Measurements from ENCODE around the gene LPCAT1.

Gene LPCAT1

GRCh38 chr5:1419476-1420210 is 104.1 kb downstream of the LPCAT1 start:
- no peak for DNase-seq

GRCh38 chr5:1418921-1419280 is 104.9 kb downstream of the LPCAT1 start:
- DNase-seq: no peak

GRCh38 chr5:1418238-1418920 is 105.4 kb downstream of the LPCAT1 start:
- no peak for DNase-seq

- DNase-seq: no peak
These were observed 106.1 kb downstream of the LPCAT1 start for GRCh38 chr5:1417586-1418225.

GRCh38 chr5:1416856-1417469 is 106.8 kb downstream of the LPCAT1 start:
- DNase-seq: no peak

- DNase-seq: no peak
These were observed 108.0 kb downstream of the LPCAT1 start for GRCh38 chr5:1415626-1416360.

GRCh38 chr5:1415059-1415425 is 108.7 kb downstream of the LPCAT1 start:
- no peak for DNase-seq

- DNase-seq: peak; percentile 28
These were observed 109.3 kb downstream of the LPCAT1 start for GRCh38 chr5:1414311-1415058.

- DNase-seq: no peak
These were observed 110.0 kb downstream of the LPCAT1 start for GRCh38 chr5:1413611-1414241.

GRCh38 chr5:1413211-1413610 is 110.5 kb downstream of the LPCAT1 start:
- no peak for DNase-seq

- no peak for DNase-seq
These were observed 111.1 kb downstream of the LPCAT1 start for GRCh38 chr5:1412621-1413020.

- DNase-seq: no peak
These were observed 111.6 kb downstream of the LPCAT1 start for GRCh38 chr5:1412163-1412562.

Measured in MV-4-11 (cell line).